ENCODE results near the gene ZFAND3.

DNA sequence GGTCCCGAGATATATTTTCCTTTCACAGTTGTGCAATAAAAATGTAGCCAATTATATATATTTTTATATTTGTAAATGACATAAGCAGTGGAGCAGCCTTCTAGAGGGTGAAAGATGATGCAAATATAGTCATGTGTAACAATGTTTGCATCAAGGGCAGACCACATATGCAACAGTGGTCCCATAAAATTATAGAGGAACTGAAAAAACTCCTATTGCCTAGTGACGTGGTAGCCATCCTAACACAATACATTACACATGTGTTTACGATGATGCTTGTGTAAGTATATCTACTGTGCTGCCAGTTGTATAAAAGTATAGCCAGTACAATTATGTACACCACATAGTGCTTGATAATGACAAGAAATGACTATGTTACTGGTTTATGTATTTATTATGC is 162.8 kb downstream of the ZFAND3 start:
- TF ChIP-seq CTCF (IDR thresholded peaks at IDR 0.05; ENCODE audit: borderline replicate concordance, extremely low read depth, low read length, poor library complexity, severe bottlenecking) = no peak
- no peak for TF ChIP-seq EZH2 (IDR thresholded peaks at IDR 0.05; ENCODE audit: borderline replicate concordance, low read depth, low read length, severe bottlenecking)
